SJCRH30 (cell line): Measurements from ENCODE around the gene COL28A1. TPM values are rescaled to one million over a fixed set of nuclear protein-coding genes. Genes with fewer than 3 reads are reported as not detected.

Experiments
- DNase-seq, 2 experiments: peaks; one replicate each; pipeline ENCODE4 v3.0.0-alpha.2; 2015 to 2020
- H3K27ac ChIP-seq: fragments of 250-450 bp; sonication (Bioruptor Pico); 2 replicates; pipeline ENCODE4 v1.5.1; 2020; ENCODE audit warnings: mild to moderate bottlenecking, moderate library complexity
- H3K27me3 ChIP-seq: fragments of 250-450 bp; sonication (Bioruptor Pico); 2 replicates; pipeline ENCODE4 v1.5.1; 2020; ENCODE audit warnings: mild to moderate bottlenecking, moderate library complexity
- H3K36me3 ChIP-seq: fragments of 250-450 bp; sonication (Bioruptor Pico); 2 replicates; pipeline ENCODE4 v1.5.1; 2020; ENCODE audit warnings: mild to moderate bottlenecking, moderate library complexity
- H3K4me1 ChIP-seq: fragments of 250-450 bp; sonication (Bioruptor Pico); 2 replicates; pipeline ENCODE4 v1.5.1; 2020; ENCODE audit warnings: mild to moderate bottlenecking, moderate library complexity
- H3K4me3 ChIP-seq: fragments of 250-450 bp; sonication (Bioruptor Pico); 2 replicates; pipeline ENCODE4 v1.5.1; 2020; ENCODE audit warnings: mild to moderate bottlenecking, moderate library complexity
- H3K9me3 ChIP-seq: fragments of 250-450 bp; sonication (Bioruptor Pico); replicated peaks from 2 replicates; pipeline ENCODE4 v1.5.1; 2020; ENCODE audit warnings: mild to moderate bottlenecking, moderate library complexity
- total RNA-seq: library from RNA; depleted of rRNA; stranded (reverse); fragments of >200 nt; shearing (Covaris generic); gene quantifications from 2 replicates; pipeline ENCODE4 v1.2.3, GENCODE V29; 2014

COL28A1 gene
- total RNA-seq, 1 experiment from 2014 or later: 0.02 TPM

GRCh38 chr7:7439564-7439963 is 96.1 kb downstream of the COL28A1 start:
- Histone ChIP-seq H3K4me3 (no peak overlapping the region), H3K27me3 (no peaks in the 10 kb centered on the region), H3K9me3 (no peaks in the 10 kb centered on the region), H3K36me3 (no peaks in the 10 kb centered on the region), H3K4me1 (no peaks in the 10 kb centered on the region), H3K27ac (no peak overlapping the region)
- no peak for DNase-seq

- DNase-seq: peak in 1 of 2 experiments; percentile 13
- Histone ChIP-seq H3K4me3 (no peak overlapping the region), H3K27ac (no peak overlapping the region), H3K4me1 (no peaks in the 10 kb centered on the region), H3K9me3 (no peaks in the 10 kb centered on the region), H3K27me3 (no peaks in the 10 kb centered on the region), H3K36me3 (no peaks in the 10 kb centered on the region)
Observed at GRCh38 chr7:7438851-7439250, 96.8 kb downstream of the COL28A1 start.

- DNase-seq: no peak
- H3K4me1 ChIP-seq: no peaks in the 10 kb centered on the region
- H3K9me3 ChIP-seq: no peaks in the 10 kb centered on the region
- no peaks in the 10 kb centered on the region for H3K36me3 ChIP-seq
- no peak overlapping the region for H3K4me3 ChIP-seq
- no peaks in the 10 kb centered on the region for H3K27me3 ChIP-seq
- no peak overlapping the region for H3K27ac ChIP-seq
Observed at GRCh38 chr7:7435978-7436377, 99.7 kb downstream of the COL28A1 start.

DNA sequence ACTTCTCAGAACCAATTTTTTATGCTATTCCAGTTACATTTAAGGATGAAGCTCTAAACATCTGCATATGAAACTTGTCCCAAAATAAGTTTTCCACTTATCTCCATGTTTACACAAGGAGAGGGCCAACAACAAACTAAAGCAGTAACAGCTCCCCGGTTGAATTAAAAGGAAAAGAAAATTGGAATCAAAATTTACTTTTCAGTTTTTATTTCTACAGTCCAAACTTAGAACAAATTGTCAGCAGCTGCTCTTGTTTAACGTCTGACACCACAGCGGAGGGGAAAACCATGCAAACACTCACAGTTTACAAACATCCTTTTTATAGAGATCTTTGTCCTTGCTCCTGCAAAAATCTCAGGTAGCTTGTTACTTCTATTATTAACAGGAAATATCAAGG is 101.3 kb downstream of the COL28A1 start:
- Histone ChIP-seq H3K36me3 (no peaks in the 10 kb centered on the region), H3K27me3 (no peaks in the 10 kb centered on the region), H3K4me1 (no peaks in the 10 kb centered on the region), H3K4me3 (no peak overlapping the region), H3K9me3 (no peaks in the 10 kb centered on the region), H3K27ac (no peak overlapping the region)
- DNase-seq: no peak

DNA sequence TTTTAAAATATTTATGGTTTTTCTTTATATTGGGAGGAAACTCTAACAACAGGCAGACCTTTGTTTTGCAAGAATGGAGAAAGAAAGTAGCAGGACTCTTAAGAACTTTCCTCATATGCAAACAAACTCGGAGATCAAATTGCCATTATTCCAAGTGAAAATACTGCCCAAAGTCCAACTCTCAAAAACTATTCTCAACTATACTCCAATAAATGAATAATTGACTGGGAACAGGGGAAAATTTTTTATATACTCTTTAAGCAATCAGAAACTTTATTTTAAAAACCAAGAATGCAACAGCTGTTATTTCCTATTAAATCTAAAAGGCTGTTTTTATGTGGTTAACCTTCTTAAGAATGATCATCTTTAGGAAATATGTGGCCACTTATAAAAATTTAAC is 101.9 kb downstream of the COL28A1 start:
- Histone ChIP-seq H3K4me1 (no peaks in the 10 kb centered on the region; the same call in 1 of the 2 replicates), H3K9me3 (no peaks in the 10 kb centered on the region), H3K27me3 (no peaks in the 10 kb centered on the region), H3K36me3 (no peaks in the 10 kb centered on the region), H3K27ac (no peak overlapping the region), H3K4me3 (no peak overlapping the region)
- DNase-seq: no peak

DNA sequence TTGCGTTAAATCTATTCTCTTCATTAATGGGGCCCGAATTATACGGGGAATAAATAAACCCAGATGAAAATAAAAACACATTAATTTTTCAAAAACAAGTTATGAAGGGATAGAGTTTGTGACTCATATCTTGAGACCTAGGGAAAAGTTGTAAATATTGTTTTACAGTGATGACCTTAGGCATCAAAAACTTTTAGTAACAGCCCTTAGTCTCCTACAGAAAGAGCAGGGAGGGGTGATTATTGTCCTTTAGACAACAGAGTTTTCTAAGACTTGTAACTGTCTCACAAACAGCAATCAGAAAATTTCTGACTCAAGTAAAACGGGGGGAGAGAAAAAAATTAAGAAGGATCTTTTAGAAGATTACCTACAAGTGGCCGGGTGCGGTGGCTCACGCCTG is 102.7 kb downstream of the COL28A1 start:
- no peaks in the 10 kb centered on the region for H3K36me3 ChIP-seq
- H3K4me1 ChIP-seq: no peaks in the 10 kb centered on the region; the same call in 1 of the 2 replicates
- no peak overlapping the region for H3K4me3 ChIP-seq
- no peak for DNase-seq
- no peak overlapping the region for H3K27ac ChIP-seq
- H3K9me3 ChIP-seq: no peaks in the 10 kb centered on the region
- no peaks in the 10 kb centered on the region for H3K27me3 ChIP-seq

DNA sequence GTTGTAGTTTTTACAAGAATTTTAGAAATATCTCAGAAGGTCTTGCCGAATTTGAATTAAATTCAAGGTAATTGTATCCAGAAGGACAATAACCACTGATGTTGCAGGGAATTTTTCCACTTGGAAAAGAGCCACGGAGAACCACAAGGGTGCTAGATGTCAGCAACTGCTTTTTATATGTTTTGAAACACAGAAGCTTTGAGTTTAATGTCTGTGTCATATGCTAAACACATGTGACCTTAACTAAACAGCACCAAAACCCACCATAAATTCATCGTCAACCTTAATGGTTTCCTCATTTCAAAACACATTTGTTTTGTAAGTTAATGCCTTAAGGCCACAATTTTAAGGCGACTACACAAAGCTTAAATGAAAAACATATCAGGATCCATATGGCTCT is 106.9 kb downstream of the COL28A1 start:
- Histone ChIP-seq H3K9me3 (no peaks in the 10 kb centered on the region; the same call in 1 of the 2 replicates), H3K27me3 (no peaks in the 10 kb centered on the region), H3K4me1 (no peaks in the 10 kb centered on the region; the same call in 1 of the 2 replicates), H3K27ac (no peak overlapping the region), H3K36me3 (no peaks in the 10 kb centered on the region), H3K4me3 (no peak overlapping the region)
- peak in 1 of 2 experiments; percentile 10 for DNase-seq

GRCh38 chr7:7427363-7427762 is 108.3 kb downstream of the COL28A1 start:
- no peaks in the 10 kb centered on the region for H3K36me3 ChIP-seq
- DNase-seq: no peak
- H3K27me3 ChIP-seq: no peaks in the 10 kb centered on the region
- H3K9me3 ChIP-seq: no peaks in the 10 kb centered on the region; the same call in 1 of the 2 replicates
- no peak overlapping the region for H3K27ac ChIP-seq
- H3K4me3 ChIP-seq: no peak overlapping the region
- H3K4me1 ChIP-seq: no peaks in the 10 kb centered on the region; the same call in 1 of the 2 replicates

DNA sequence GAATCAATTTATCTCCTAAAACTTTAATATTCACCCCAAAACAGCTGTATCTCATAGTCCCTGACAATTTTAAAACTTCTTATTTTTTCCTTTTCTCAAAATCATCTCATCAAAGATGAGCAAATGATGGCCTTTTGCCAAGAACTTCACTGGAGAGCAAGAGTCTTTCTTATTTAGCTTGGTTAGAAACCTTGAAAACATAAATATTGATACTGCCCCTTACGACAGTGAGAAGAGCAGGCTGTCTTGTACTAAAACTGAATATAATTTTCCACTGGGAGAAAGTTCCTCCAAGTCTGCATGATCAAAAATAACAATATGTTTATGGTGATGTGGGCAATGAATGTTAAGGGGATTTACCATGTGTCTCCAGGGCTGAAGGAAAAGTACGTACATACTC is 109.0 kb downstream of the COL28A1 start:
- no peak for DNase-seq
- no peaks in the 10 kb centered on the region for H3K27me3 ChIP-seq

DNA sequence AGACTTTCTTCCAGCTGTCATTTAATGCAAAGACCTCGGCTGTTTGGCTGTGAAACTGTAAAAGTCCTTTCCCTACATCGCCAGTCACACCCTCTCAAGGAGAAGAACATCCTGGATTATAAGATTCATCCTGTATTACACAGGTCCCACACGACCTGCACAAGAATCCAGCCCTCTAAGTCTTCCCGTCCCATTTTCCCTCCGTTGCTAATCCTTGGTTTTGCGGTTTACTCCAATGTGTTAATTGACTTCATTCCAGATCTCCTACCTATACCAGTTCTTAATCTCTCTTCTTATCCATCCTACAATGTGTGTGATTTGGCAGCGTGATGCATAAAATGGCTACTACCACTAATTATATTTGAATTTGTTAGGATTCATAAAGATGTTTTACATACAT is 110.4 kb downstream of the COL28A1 start:
- Histone ChIP-seq H3K9me3 (no peaks in the 10 kb centered on the region; the same call in 1 of the 2 replicates), H3K27ac (no peak overlapping the region), H3K36me3 (no peaks in the 10 kb centered on the region), H3K4me1 (no peaks in the 10 kb centered on the region; the same call in 1 of the 2 replicates), H3K27me3 (no peaks in the 10 kb centered on the region), H3K4me3 (no peak overlapping the region)
- no peak for DNase-seq

More for the DNA sequence above, 109.0 kb downstream of the COL28A1 start:
- Histone ChIP-seq H3K4me1 (no peaks in the 10 kb centered on the region; the same call in 1 of the 2 replicates), H3K9me3 (no peaks in the 10 kb centered on the region; the same call in 1 of the 2 replicates), H3K36me3 (no peaks in the 10 kb centered on the region), H3K27ac (no peak overlapping the region), H3K4me3 (no peak overlapping the region)

- Histone ChIP-seq H3K9me3 (no peaks in the 10 kb centered on the region; the same call in 1 of the 2 replicates), H3K4me3 (peak overlapping the region; percentile 41), H3K36me3 (no peaks in the 10 kb centered on the region), H3K4me1 (no peaks in the 10 kb centered on the region; the same call in 1 of the 2 replicates), H3K27me3 (no peaks in the 10 kb centered on the region), H3K27ac (no peak overlapping the region)
- peak; percentile 51 to 79 for DNase-seq
Observed at GRCh38 chr7:7424151-7424873, 111.4 kb downstream of the COL28A1 start.

DNA sequence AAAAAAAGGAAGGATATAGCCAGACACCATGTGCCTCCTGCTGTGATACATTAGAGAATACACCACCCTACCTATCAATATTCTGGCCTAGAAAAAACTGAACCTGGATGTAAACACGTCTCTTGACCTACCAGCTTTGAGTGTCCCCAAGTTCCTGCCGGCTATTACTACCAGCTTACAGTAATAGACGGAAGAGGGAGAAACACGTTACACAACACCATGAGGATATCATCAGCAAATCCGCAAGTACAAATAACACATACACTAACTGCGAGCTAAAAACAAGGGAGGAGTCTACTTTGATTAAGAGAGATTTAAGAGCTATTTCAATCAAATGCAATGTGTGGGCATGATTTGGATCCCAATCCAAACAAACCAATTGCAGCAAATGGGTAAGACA is 113.0 kb downstream of the COL28A1 start:
- Histone ChIP-seq H3K27ac (no peak overlapping the region), H3K9me3 (no peaks in the 10 kb centered on the region; the same call in 1 of the 2 replicates), H3K36me3 (no peaks in the 10 kb centered on the region), H3K4me3 (no peak overlapping the region), H3K4me1 (no peaks in the 10 kb centered on the region), H3K27me3 (no peaks in the 10 kb centered on the region)
- DNase-seq: no peak

DNA sequence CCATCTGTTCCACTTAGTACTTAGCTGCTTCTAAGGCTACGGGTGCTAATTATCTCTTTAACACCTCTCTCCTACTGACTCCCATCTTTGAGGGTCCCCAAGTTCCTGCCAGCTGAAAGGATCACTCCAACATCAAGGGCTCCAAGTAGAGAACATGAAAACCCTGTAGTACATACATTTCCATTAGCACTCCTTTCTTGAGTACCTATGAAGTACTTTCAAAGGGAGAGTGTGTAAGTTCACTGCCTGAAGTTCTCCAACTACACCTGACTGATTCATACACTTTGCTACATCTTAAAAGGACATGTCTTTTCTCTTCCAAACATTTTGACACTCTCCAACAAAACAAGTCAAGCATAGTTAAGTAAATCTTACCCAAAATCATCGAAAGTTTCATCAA is 113.8 kb downstream of the COL28A1 start:
- Histone ChIP-seq H3K4me3 (no peak overlapping the region), H3K27me3 (no peaks in the 10 kb centered on the region), H3K36me3 (no peaks in the 10 kb centered on the region), H3K27ac (no peak overlapping the region), H3K4me1 (no peaks in the 10 kb centered on the region), H3K9me3 (no peaks in the 10 kb centered on the region; the same call in 1 of the 2 replicates)
- no peak for DNase-seq

DNA sequence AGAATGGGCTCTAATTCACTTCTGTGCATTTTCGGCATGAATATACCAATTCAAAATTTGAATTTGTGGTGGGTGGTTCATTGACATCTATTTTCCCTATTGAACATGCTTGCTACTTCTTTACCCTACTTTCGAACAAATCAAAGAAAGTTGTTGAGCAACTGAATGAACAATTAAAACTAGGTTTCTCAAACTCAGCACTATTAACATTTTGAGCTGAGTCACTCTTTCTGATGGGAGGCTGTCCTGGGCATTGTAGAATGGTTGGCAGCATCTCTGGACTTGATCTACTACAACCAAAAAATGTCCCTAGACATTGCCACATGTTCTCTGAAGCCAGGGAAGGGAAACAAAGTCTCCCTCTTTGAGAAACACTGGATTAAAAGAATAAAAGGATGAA is 116.7 kb downstream of the COL28A1 start:
- Histone ChIP-seq H3K4me3 (no peak overlapping the region), H3K27me3 (no peaks in the 10 kb centered on the region)

GRCh38 chr7:7417851-7418250 is 117.8 kb downstream of the COL28A1 start:
- no peak overlapping the region for H3K4me3 ChIP-seq
- DNase-seq: no peak
- no peaks in the 10 kb centered on the region for H3K36me3 ChIP-seq
- no peak overlapping the region for H3K27ac ChIP-seq
- H3K9me3 ChIP-seq: no peaks in the 10 kb centered on the region
- H3K4me1 ChIP-seq: peaks cover 4% of the 10 kb centered on the region; the same call in 1 of the 2 replicates
- no peaks in the 10 kb centered on the region for H3K27me3 ChIP-seq

More for the DNA sequence above, 116.7 kb downstream of the COL28A1 start:
- Histone ChIP-seq H3K4me1 (peaks cover 4% of the 10 kb centered on the region; the same call in 1 of the 2 replicates), H3K36me3 (no peaks in the 10 kb centered on the region), H3K27ac (no peak overlapping the region), H3K9me3 (no peaks in the 10 kb centered on the region)
- DNase-seq: no peak

GRCh38 chr7:7417414-7417813 is 118.3 kb downstream of the COL28A1 start:
- H3K4me1 ChIP-seq: peaks cover 4% of the 10 kb centered on the region; the same call in 1 of the 2 replicates
- no peaks in the 10 kb centered on the region for H3K9me3 ChIP-seq
- no peak overlapping the region for H3K27ac ChIP-seq
- no peak overlapping the region for H3K4me3 ChIP-seq
- DNase-seq: no peak
- no peaks in the 10 kb centered on the region for H3K27me3 ChIP-seq
- H3K36me3 ChIP-seq: no peaks in the 10 kb centered on the region
